TTC549 (cell line): ENCODE results near the gene STPG2.
"Not testable (repeated sequence)": the region's sequence is repeated elsewhere in the genome, so short reads cannot be mapped to it uniquely, and the experiment has no call there.

Source experiments
- FAIRE-seq: peaks from 2 replicates; lab custom pipeline; 2012; peaks lifted over from hg19 to GRCh38; lab: Jason Lieb, UNC

STPG2 gene

DNA sequence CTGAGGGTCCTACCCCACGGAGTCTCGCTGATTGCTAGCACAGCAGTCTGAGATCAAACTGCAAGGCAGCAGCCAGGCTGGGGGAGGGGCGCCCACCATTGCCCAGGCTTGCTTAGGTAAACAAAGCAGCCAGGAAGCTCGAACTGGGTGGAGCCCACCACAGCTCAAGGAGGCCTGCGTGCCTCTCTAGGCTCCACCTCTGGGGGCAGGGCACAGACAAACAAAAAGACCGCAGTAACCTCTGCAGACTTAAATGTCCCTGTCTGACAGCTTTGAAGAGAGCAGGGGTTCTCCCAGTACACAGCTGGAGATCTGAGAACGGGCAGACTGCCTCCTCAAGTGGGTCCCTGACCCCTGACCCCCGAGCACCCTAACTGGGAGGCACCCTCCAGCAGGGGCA, 509.4 kb downstream of the STPG2 start:
- FAIRE-seq: not testable (repeated sequence)

DNA sequence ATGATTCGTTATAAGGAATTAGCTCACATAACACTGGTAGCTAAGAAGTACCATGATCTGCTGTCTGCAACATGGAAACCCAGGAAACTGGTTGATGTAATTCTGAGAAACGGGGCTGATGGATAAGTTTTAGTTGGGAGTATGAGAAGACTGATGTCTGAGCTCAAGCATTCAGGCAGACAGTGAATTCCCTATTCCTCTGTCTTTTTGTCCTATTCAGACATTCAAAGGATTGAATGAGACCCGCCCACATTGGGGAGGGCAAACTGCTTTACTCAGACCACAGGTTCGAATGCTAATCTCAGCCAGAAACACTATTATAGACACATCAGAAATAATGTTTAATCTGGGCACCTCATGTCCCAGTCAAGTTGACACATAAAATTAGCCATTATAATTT, 515.5 kb downstream of the STPG2 start:
- FAIRE-seq: no peak

DNA sequence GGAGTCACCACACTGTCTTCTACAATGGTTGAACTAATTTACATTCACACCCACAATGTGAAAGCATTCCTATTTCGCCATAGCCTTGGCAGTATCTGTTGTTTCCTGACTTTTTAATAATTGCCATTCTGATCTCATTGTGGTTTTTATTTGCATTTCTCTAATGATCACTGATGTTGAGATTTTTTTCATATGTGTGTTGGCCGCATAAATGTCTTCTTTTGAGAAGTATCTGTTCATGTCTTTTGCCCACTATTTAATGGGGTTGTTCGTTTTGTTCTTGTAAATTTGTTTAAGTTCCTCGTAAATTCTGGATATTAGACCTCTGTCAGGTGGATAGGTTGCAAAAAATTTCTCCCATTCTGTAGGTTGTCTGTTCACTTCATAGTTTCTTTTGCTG, 519.1 kb downstream of the STPG2 start:
- FAIRE-seq: no peak

DNA sequence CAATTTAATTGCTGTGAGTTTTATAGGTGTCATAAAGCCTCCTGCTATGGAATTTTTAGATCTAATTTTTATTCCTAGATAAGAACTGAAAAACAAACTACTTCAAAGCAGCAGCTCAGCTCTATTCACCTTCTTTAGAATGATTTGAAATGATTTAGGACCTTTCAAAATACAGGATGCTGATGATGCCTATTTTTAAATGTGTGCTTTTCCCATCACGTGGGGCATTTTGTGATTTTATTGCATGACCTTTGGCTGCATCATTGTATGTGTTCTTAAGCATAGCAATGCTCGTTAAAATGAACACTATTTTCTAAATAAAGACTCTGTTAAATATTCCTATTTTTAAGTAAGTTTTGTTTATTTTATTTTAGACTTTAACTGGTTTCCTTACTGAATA, 537.3 kb downstream of the STPG2 start:
- no peak for FAIRE-seq

DNA sequence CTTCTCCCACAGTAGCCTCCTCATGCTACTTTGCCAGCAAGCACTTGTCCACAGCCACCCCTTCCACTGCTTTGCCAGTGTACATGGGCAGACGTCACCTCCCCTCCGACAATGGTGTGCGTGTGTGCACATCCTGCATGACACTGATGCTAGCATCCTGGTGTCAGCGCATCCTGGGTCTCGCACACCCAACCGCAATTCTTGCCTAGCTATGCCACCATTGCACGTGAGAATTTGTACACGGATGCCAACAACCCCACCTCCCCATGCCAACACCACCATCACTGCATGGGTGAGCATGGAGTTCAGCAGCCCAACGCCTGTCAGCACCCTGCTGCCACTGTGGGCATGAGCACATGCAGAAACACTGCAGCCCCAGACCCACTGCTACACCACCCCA, 550.0 kb downstream of the STPG2 start:
- FAIRE-seq: no peak

DNA sequence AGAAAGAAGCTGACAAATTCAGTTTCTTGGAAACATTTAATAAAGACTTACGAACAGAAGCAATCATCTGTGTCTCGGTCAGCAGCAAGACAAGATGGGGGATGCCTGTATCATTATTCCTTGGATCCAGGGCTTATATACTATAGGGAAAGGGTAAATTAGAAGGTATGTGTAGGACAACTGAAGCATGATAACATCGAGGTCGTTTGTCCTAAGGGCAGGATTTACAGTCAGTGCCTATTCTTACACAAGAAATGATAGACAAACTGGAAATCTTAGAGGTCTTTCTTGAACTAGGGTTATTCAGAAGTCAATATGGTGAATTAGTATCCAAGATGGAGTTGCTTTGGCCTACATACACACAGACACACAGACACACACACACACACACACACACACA, 553.0 kb downstream of the STPG2 start:
- no peak for FAIRE-seq

DNA sequence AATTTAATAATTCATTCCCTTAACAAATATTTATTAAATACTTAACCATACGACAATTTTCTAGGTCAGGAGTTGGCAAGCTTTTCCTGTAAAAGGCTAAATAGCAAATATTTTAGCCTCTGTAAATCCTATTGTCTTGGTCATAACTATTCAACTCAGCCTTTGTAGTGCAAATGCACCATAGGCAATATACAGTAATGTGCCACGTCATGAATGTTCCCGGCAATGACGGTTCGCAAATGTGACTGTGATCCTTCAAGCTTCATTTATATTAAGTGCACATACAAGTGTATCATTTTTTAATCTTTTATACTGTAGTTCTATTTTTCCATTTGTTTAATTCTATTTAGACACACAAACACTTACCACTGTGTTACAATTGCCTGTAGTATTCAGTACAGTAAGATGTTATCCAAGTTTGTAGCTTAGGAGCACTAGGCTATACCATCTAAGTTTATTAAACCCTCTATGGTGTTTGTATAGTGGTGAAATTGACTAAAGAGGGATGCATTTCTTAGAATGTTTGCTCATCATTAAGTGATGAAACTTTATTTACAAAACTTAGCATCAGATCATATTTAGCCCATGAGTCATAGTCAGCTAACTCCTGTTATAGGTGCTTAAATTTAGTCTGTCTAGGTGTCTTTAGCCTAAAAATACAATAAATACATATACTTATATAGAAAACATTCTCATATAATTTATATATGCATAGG, 553.6 kb downstream of the STPG2 start:
- no peak for FAIRE-seq

DNA sequence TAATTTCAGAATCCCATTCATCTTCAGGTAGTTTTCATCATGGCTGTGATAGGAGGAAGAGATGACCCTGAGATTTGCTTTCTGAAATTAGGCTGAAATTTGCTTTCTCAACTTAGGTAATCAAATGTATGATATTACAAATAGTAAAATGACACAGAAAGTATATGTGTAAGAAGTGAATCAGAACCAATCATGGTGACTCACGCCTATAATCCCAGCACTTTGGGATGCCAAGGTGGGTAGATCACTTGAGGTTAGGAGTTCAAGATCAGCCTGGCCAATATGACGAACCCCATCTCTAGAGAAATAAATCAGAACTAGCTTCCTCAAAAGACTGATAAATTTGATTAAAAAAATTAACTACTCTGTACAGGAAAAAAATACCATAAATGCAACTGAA, 555.4 kb downstream of the STPG2 start:
- no peak for FAIRE-seq

DNA sequence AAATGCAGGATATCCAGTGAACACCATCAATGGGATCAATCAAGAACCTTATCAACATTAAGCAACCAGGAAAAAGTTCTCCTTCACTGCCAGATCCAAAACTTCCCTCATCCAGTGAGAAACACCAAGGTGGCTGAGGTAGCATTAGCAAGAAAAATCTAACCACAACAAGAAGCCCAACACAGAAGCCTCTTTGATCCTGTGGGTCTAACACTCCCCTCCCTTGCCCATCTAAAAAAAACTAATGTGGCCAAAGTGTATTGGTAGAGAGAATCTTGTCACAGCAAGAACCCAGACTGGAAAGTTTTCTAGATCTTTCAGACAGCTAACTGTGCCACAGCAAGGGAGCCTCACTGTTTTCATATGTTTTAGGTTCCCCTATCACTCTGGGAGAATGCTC, 558.0 kb downstream of the STPG2 start:
- no peak for FAIRE-seq

DNA sequence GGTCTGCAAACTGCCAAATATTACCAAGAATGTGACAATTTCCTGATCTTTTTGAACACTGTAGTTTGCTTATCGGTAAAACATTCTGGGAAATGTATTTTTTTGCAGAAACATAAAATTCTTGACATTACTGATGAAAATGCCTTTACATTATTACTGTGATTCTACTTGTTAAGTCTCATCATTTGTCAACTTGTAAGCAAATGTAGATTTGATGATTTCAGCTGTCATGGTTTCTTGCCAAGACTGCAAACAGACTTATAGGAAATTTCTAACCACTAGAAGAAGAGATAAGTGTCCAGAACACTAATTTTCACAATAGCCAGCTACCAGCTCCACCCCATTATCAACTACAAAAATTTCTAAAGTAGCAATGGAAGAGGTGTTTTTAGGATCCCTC, 560.4 kb downstream of the STPG2 start:
- FAIRE-seq: no peak

DNA sequence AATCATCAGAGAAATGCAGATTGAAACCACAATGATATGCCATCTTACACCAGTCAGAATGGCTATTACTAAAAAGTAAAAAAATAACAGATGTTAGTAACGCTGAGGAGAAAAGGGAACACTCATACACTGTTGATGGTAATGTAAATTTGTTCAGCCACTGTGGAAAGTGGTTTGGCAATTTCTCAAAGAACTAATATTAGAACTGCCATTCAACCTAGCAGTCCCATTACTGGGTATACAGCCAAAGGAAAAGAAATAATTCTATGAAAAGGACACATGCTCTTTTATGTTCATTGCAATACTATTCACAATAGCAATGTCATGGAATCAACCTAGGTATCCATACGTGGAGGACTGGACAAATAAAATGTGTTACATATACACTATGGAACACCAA, 566.3 kb downstream of the STPG2 start:
- FAIRE-seq: no peak

DNA sequence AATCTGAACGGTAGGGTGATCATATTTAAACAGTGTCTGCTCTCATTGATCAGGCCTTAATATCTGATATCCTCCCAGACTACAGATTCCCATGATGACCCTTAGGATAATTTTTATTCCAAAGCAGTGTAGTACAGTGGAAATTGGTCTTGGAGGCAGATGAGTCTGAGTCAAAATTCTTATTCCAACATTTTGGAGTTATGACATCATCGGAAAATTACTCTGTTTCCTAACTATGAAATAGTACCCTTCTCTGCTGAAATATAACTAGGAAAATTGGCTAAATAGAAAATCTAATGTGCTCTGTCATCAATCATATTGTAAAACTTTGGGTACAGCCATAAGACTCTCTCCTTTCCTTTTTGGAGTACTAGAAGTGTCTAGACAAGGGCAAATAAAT, 583.3 kb downstream of the STPG2 start:
- no peak for FAIRE-seq

DNA sequence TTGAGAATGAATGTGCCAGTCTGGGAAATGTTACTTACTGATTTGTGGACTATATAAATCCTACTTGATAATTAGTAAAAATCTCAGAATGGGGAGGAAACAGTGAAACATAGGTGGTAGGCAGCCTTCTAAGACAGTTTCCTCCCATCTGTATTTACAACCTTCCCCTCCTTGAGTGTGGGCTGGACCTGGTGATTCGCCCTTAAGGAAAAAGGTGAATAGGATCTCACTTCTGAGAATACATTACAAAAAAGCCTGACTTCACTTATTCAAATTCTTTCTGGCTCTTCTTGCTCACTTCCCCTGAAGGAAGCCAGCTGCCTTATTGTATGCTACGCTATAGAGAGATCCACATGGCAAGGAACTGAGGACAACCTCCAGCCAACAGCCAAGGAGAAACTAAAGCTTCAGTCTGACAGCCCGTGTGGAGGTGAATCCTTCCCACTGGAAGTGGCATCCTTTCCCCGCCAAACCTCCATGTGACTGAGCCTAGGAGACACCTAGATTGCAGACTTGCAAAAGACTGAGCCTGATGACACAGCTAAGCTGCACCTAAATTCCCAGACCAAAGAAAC, 585.0 kb downstream of the STPG2 start:
- FAIRE-seq: no peak

DNA sequence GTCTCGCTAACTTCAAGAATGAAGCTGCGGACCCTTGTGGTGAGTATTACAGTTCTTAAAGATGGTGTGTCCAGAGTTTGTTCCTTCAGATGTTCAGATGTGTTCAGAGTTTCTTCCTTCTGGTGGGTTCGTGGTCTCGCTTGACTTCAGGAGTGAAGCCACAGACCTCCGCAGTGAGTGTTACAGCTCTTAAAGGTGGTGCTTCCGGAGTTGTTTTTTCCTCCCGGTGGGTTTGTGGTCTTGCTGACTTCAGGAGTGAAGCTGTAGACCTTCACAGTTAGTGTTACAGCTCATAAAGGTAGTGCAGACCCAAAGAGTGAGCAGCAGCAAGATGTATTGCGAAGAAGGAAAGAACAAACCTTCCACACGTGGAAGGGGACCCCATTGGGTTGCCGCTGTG, 592.6 kb downstream of the STPG2 start:
- FAIRE-seq: not testable (repeated sequence)

DNA sequence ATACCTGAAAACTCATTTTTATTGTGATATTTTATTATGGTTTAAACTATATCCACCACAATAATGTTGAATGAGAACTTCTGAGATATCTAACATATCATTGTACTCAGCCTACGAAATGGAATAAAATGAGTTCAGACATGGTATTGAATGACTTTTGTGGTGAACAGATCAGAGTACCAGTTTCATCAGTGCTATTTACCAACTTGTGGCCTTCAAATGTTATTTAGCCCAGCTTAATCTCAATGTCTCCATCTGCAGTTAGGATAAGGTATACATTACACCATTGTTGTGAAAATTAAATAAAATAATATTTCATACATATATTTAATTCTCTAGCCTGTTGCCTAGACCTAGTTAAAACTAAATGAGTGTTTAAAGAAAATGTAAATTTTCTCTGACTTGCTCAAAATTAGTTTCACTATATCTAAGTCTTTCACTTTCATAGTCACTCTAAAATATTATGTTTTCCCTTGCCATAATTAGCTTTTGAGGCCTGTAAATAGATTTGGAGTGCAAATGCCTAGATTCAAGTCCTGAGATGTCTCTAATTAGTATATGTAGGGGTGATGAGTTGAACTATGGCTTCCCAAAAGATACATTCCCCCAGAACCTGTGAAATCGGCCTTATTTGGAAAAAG, 594.2 kb downstream of the STPG2 start:
- FAIRE-seq: no peak

DNA sequence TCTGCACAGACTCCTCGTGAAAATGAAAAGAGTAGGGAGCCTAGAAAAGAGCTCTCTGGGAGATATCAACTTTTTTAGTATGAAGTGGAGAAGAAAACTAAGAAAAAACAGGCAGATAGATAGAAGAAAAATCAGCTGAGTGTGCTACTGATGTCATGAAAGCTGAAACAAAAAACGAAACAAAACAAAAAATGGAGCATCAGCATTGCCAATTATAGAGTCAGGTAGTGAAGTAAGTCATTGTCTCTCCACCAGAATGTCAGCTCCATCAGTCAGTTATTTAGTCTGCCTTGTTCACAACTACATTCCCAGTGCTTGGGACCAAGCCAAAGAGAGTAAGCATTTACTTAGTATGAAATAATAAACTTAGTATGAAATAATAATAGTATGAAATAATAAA, 595.1 kb downstream of the STPG2 start:
- FAIRE-seq: no peak

DNA sequence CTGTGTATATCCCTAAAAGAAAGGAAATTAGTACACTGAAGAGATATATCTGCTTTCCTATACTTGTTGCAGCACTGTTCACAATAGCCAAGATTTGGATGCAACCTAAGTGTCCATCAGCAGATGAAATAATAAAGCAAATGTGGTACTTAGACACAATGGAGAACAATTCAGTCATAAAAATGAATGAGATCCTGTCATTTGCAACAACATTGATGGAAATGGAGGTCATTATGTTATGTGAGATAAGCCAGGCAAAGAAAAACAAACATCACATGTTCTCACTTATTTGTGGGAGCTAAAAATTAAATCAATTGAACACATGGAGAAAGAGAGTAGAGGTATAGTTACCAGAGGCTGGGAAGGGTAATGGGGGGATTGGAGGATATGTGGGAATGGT, 611.9 kb downstream of the STPG2 start:
- no peak for FAIRE-seq

DNA sequence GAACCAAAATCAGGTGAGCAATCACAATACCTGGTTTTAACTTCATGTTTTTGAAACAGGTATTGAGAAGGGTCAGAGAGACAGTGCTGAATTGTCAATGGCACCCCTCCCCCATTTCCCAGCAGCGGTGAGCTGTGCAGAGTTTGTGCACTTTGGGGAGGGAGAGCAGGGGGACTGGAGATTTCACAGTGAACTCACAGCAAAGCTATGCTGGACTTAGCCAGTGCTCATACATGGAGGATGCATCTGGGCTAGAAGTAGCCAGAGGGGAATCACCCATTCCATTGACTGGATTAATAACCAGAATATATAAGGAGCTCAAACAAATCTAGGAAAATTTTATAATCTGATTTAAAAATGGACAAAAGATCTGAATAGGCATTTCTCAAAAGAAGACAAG, 612.6 kb downstream of the STPG2 start:
- no peak for FAIRE-seq

DNA sequence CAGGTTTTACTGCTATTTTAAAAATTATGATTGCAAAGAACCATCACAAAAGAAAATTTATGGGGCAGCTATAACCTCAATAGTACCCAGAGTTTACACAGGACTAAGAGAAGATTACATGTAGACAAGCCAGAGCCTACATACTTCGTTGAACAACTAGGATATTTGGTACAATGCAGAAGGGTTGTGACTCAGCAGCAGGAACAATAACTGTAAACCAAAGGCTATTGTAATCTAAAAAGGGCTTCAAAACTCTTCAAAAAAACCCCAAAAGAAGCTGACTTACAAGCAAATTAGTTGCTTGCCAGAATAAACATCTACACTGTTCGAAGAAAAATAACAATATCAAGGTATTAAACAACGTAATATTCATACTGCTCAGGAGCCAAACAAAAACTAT, 618.0 kb downstream of the STPG2 start:
- FAIRE-seq: no peak

DNA sequence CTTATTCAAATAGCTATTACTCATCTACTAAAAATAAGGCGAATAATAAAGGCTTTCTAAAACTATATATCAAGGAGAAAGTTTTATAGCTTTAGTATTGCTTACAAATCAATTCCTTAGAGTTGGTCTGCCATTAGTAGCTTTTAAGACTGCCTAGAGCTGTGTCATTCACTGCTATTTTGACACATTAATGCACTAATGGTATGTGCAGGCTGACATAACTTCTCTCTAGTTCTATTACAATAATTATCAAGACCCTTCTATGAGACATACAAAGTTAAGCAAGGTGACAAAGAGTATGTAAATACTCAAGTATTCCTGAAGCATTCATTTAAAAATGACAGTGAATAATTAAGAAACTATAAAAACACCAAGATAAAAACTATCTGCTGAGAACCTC, 625.3 kb downstream of the STPG2 start:
- no peak for FAIRE-seq

DNA sequence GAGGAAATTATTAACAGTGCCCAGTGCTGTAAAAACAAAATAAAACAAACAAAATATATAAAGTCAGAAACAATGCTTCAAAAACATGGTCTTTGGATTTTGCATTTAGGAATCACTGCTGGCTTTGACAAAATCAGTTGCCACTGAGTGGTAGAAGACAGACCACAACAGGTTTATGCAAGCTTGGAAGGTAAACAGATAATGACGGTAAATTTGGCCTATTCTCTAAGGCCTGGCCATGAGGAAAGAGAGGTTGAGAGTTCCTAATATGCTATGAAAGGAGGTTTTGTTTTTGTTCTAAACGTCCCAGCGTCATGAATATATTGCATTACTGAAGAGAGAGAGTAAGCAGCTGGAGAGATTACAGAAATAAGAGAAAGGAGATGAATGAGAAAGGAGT, 629.4 kb downstream of the STPG2 start:
- FAIRE-seq: no peak
